Liver (tissue), 9 donors: ENCODE results near the gene STK25. TPM values are rescaled to one million over a fixed set of nuclear protein-coding genes. Genes with fewer than 3 reads are reported as not detected.

ENCODE experiments used
- DNase-seq: peaks from one replicate; pipeline ENCODE4 v3.0.0-alpha.2; 2017; ENCODE audit warnings: low spot score
- H3K27ac ChIP-seq, 2 donors: one replicate each; pipeline ENCODE4 v1.7.0; 2013; ENCODE audit warnings: inconsistent platforms in 2 of 2, low read length in 2 of 2, control low read depth in 1 of 2, low read depth in 1 of 2, mild to moderate bottlenecking in 1 of 2
- H3K27me3 ChIP-seq, 4 donors: one replicate each; pipeline versions ENCODE4 v1.6.1 to v1.7.0; 2013; ENCODE audit warnings: low read length in 3 of 4, inconsistent platforms in 1 of 4, mild to moderate bottlenecking in 1 of 4, moderate library complexity in 1 of 4; ENCODE audit not compliant: control insufficient read depth in 4 of 4, insufficient read depth in 4 of 4
- H3K36me3 ChIP-seq, 4 donors: one replicate each; pipeline versions ENCODE4 v1.6.1 to v1.7.0; 2013; ENCODE audit warnings: low read length in 3 of 4, mild to moderate bottlenecking in 3 of 4, low read depth in 1 of 4, moderate library complexity in 1 of 4; ENCODE audit not compliant: control insufficient read depth in 4 of 4, insufficient read depth in 3 of 4
- H3K4me1 ChIP-seq, 4 donors: one replicate each; pipeline versions ENCODE4 v1.6.1 to v1.7.0; 2013; ENCODE audit warnings: low read length in 3 of 4, mild to moderate bottlenecking in 3 of 4, moderate library complexity in 1 of 4; ENCODE audit not compliant: control insufficient read depth in 4 of 4, insufficient read depth in 4 of 4
- H3K4me3 ChIP-seq, 3 donors: one replicate each; pipeline versions ENCODE4 v1.6.1 to v1.7.0; 2013; ENCODE audit warnings: low read length in 3 of 3, control low read depth in 1 of 3, low read depth in 1 of 3, mild to moderate bottlenecking in 1 of 3
- H3K9ac ChIP-seq, 2 donors: one replicate each; pipeline ENCODE4 v1.7.0; 2013; ENCODE audit warnings: low read length in 2 of 2, mild to moderate bottlenecking in 2 of 2, moderate library complexity in 2 of 2, control low read depth in 1 of 2, low read depth in 1 of 2
- H3K9me3 ChIP-seq, 4 donors: one replicate each; pipeline versions ENCODE4 v1.6.1 to v1.7.0; 2013; ENCODE audit warnings: low read length in 3 of 4; ENCODE audit not compliant: control insufficient read depth in 4 of 4
- EGR1 ChIP-seq, 2 donors: IDR thresholded peaks; 2 replicates each; pipeline ENCODE4 v1.6.1; 2016 to 2018; ENCODE audit warnings: antibody characterized with exemption in 2 of 2, low read depth in 2 of 2
- FOXA1 ChIP-seq: IDR thresholded peaks from 2 replicates; pipeline ENCODE4 v1.6.1; 2016; ENCODE audit warnings: antibody characterized with exemption
- HNF4A ChIP-seq, 2 donors: conservative IDR thresholded peaks; 2 replicates each; pipeline ENCODE4 v1.6.1; 2016; ENCODE audit warnings: antibody characterized with exemption in 2 of 2, mild to moderate bottlenecking in 2 of 2
- HNF4G ChIP-seq: IDR thresholded peaks from 2 replicates; pipeline ENCODE4 v1.6.1; 2016; ENCODE audit warnings: antibody characterized with exemption
- JUND ChIP-seq, 2 donors: IDR thresholded peaks; 2 replicates each; pipeline ENCODE4 v1.6.1; 2016; ENCODE audit warnings: antibody characterized with exemption in 2 of 2
- NR2F2 ChIP-seq: IDR thresholded peaks from 2 replicates; pipeline ENCODE4 v1.6.1; 2016; ENCODE audit warnings: antibody characterized with exemption
- RAD21 ChIP-seq, 2 donors: IDR thresholded peaks; 2 replicates each; pipeline ENCODE4 v1.6.1; 2016; ENCODE audit warnings: antibody characterized with exemption in 2 of 2, mild to moderate bottlenecking in 2 of 2
- RXRA ChIP-seq, 2 donors: IDR thresholded peaks; 2 replicates each; pipeline ENCODE4 v1.6.1; 2017 to 2018; ENCODE audit warnings: antibody characterized with exemption in 2 of 2, mild to moderate bottlenecking in 1 of 2
- SP1 ChIP-seq: IDR thresholded peaks from 2 replicates; pipeline ENCODE4 v1.6.1; 2018; ENCODE audit warnings: antibody characterized with exemption, mild to moderate bottlenecking
- TAF1 ChIP-seq: conservative IDR thresholded peaks from 2 replicates; pipeline ENCODE4 v1.6.1; 2016; ENCODE audit warnings: antibody characterized with exemption, mild to moderate bottlenecking
- YY1 ChIP-seq: IDR thresholded peaks from 2 replicates; pipeline ENCODE4 v1.6.1; 2016; ENCODE audit warnings: antibody characterized with exemption, mild to moderate bottlenecking
- WGBS: extraction: QIAGEN DNeasy Blood & Tissue Kit; methylation state at CpG from one replicate; pipeline ENCODE4 v1.1.7; 2013; 5-methylcytosine and 5-hydroxymethylcytosine counted together
- polyA plus RNA-seq, 2 donors: library from polyadenylated mRNA; stranded (reverse) in 1 of 2; unstranded in 1 of 2; fragments of 200-250 nt in 1 of 2; fragments of >200 nt in 1 of 2; fragmentation: Nextera tagmentation in 1 of 2; extraction: Ambion mirVana in 1 of 2; gene quantifications; one replicate each; pipeline versions ENCODE4 v1.2.1 to v1.2.3, GENCODE V29; 2013 to 2015
- total RNA-seq, 2 donors: library from RNA; depleted of rRNA; stranded (reverse); fragments of >200 nt; gene quantifications; one replicate each; pipeline ENCODE4 v1.2.3, GENCODE V29; 2014
- TF ChIP-seq, protein P1 (sequence below): IDR thresholded peaks from 2 replicates; pipeline ENCODE4 v1.6.1; 2016; ENCODE audit warnings: antibody characterized with exemption, mild to moderate bottlenecking
- TF ChIP-seq, protein P2 (sequence below): IDR thresholded peaks from 2 replicates; pipeline ENCODE4 v1.6.1; 2016; ENCODE audit warnings: antibody characterized with exemption
- TF ChIP-seq, protein P3 (sequence below): IDR thresholded peaks from 2 replicates; pipeline ENCODE4 v1.6.1; 2016; ENCODE audit warnings: antibody characterized with exemption
- TF ChIP-seq, protein P4 (sequence below): fragments of 150-350 bp; IDR thresholded peaks from 2 replicates; pipeline ENCODE4 v1.5.1; 2017; ENCODE audit warnings: improper control_type of control experiment, low read depth, low read length; ENCODE audit not compliant: missing input control
- donor health status: healthy.
- donor health status: healthy.
- donor health status: healthy.
- donor health status: healthy.
- donor health status: healthy.

The STK25 gene
- total and polyA plus RNA-seq, 4 donors = 43.4 to 85.6 (median 67.3) TPM

DNA sequence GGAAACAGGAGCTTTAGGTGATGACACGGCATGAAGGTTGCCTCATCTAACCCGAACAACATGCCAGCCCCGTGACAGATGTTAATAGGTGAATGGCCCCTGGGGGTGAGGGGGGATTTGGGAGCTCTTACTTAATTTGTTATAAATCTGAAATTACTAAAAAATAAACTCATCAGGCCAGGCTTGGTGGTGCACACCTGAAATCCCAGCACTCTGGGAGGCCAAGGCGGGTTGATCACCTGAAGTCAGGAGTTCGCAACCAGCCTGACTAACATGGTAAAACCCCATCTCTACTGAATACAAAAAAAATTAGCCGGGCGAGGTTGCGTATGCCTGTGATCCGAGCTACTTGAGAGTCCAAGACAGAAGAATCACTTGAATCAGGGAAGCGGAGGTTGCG lies 6.1 kb downstream of the STK25 start:
- H3K9ac ChIP-seq = no peak overlapping the region
- 87% methylated on average over 11 of the region's 11 CpGs for WGBS
- H3K36me3 ChIP-seq = peaks cover under 1 to 19% (median 2%) of the 10 kb centered on the region in 4 donors
- TF ChIP-seq, protein P1, sequence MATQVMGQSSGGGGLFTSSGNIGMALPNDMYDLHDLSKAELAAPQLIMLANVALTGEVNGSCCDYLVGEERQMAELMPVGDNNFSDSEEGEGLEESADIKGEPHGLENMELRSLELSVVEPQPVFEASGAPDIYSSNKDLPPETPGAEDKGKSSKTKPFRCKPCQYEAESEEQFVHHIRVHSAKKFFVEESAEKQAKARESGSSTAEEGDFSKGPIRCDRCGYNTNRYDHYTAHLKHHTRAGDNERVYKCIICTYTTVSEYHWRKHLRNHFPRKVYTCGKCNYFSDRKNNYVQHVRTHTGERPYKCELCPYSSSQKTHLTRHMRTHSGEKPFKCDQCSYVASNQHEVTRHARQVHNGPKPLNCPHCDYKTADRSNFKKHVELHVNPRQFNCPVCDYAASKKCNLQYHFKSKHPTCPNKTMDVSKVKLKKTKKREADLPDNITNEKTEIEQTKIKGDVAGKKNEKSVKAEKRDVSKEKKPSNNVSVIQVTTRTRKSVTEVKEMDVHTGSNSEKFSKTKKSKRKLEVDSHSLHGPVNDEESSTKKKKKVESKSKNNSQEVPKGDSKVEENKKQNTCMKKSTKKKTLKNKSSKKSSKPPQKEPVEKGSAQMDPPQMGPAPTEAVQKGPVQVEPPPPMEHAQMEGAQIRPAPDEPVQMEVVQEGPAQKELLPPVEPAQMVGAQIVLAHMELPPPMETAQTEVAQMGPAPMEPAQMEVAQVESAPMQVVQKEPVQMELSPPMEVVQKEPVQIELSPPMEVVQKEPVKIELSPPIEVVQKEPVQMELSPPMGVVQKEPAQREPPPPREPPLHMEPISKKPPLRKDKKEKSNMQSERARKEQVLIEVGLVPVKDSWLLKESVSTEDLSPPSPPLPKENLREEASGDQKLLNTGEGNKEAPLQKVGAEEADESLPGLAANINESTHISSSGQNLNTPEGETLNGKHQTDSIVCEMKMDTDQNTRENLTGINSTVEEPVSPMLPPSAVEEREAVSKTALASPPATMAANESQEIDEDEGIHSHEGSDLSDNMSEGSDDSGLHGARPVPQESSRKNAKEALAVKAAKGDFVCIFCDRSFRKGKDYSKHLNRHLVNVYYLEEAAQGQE = no peak
- TF ChIP-seq SP1 (no peak), FOXA1 (no peak), HNF4A (conservative IDR thresholded peaks at IDR 0.05) (no peak)
- H3K4me3 ChIP-seq = no peak overlapping the region
- peaks cover 6 to 13% (median 8%) of the 10 kb centered on the region in 4 donors for H3K4me1 ChIP-seq
- no peaks in the 10 kb centered on the region for H3K9me3 ChIP-seq
- no peak overlapping the region for H3K27ac ChIP-seq
- no peaks in the 10 kb centered on the region for H3K27me3 ChIP-seq
- DNase-seq = no peak

DNA sequence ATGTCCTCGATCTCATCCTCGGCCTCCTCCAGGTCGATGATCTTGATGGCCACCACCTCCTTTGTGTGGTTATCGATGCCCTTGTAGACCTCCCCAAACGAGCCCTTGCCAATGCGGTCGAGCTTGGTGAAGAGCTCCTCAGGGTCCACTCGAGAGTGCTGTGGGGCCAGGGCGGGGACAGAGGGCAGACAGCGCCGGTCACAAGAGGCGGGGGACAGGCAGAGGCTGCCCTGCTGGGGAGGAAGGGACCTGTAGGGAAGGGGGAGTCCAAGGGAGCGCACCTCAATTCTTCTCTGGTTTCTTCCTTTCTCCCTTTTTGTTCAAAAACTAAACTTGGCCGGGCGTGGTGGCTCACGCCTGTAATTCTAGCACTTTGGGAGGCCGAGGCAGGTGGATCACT lies 6.8 kb downstream of the STK25 start:
- no peak overlapping the region for H3K4me3 ChIP-seq
- WGBS = 96% methylated on average over 17 of the region's 17 CpGs
- no peaks in the 10 kb centered on the region for H3K27me3 ChIP-seq
- no peak for DNase-seq
- H3K36me3 ChIP-seq = peaks cover 5 to 26% (median 5%) of the 10 kb centered on the region in 4 donors
- TF ChIP-seq RAD21 (IDR thresholded peaks at IDR 0.05) (no peak), SP1 (no peak), NR2F2 (no peak), HNF4G (no peak), HNF4A (conservative IDR thresholded peaks at IDR 0.05) (no peak), YY1 (no peak), JUND (IDR thresholded peaks at IDR 0.05) (no peak), TAF1 (no peak), EGR1 (IDR thresholded peaks at IDR 0.05; ENCODE audit: low read depth in 2 of 2) (no peak), FOXA1 (no peak), RXRA (IDR thresholded peaks at IDR 0.05) (no peak)
- TF ChIP-seq, protein P1 = no peak
- TF ChIP-seq, protein P2, sequence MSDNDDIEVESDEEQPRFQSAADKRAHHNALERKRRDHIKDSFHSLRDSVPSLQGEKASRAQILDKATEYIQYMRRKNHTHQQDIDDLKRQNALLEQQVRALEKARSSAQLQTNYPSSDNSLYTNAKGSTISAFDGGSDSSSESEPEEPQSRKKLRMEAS = no peak
- TF ChIP-seq, protein P3, sequence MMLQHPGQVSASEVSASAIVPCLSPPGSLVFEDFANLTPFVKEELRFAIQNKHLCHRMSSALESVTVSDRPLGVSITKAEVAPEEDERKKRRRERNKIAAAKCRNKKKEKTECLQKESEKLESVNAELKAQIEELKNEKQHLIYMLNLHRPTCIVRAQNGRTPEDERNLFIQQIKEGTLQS = no peak
- TF ChIP-seq, protein P4, sequence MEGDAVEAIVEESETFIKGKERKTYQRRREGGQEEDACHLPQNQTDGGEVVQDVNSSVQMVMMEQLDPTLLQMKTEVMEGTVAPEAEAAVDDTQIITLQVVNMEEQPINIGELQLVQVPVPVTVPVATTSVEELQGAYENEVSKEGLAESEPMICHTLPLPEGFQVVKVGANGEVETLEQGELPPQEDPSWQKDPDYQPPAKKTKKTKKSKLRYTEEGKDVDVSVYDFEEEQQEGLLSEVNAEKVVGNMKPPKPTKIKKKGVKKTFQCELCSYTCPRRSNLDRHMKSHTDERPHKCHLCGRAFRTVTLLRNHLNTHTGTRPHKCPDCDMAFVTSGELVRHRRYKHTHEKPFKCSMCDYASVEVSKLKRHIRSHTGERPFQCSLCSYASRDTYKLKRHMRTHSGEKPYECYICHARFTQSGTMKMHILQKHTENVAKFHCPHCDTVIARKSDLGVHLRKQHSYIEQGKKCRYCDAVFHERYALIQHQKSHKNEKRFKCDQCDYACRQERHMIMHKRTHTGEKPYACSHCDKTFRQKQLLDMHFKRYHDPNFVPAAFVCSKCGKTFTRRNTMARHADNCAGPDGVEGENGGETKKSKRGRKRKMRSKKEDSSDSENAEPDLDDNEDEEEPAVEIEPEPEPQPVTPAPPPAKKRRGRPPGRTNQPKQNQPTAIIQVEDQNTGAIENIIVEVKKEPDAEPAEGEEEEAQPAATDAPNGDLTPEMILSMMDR = no peak
- H3K27ac ChIP-seq = no peak overlapping the region
- peaks cover under 1 to 6% (median 1%) of the 10 kb centered on the region in 4 donors for H3K4me1 ChIP-seq
- H3K9me3 ChIP-seq = no peaks in the 10 kb centered on the region
- H3K9ac ChIP-seq = no peak overlapping the region
